ENCODE results near the gene PKIG. TPM values are rescaled to one million over a fixed set of nuclear protein-coding genes. Genes with fewer than 3 reads are reported as not detected.

The PKIG gene
- total RNA-seq, 1 donor from 2014 or later = 40.6 TPM

- no peaks in the 10 kb centered on the region for H3K4me1 ChIP-seq
- TF ChIP-seq CTCF (IDR thresholded peaks at IDR 0.05) (no peak), EZH2phosphoT487 (IDR thresholded peaks at IDR 0.05) (no peak), EZH2 (IDR thresholded peaks at IDR 0.05) (no peak)
Measured at GRCh38 chr20:44624743-44625271, 42.4 kb downstream of the PKIG start.

DNA sequence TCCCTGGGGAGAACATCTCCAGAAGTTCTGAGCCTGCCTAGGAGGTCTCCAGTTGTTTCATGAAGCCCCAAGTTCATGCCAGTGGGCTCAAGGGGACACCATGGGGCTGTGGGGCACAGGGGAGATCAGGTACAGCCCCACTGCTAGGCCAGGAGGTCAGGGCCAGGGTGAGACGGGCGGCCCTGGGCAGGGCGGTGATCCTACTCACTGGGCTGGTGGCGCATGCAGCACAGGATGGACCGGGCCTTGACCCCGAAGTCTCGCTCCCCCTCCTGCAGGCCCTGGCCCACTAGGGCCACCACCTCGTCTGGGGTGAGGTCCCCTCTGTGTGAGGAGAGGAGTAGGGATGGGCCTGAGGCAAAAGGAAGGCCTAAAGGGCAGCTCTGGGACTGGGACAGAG, 43.0 kb downstream of the PKIG start:
- TF ChIP-seq EZH2 (IDR thresholded peaks at IDR 0.05) = no peak
- TF ChIP-seq CTCF (IDR thresholded peaks at IDR 0.05) = no peak
- TF ChIP-seq EZH2phosphoT487 (IDR thresholded peaks at IDR 0.05) = no peak
- Histone ChIP-seq H3K9ac (no peak overlapping the region), H3K9me3 (ENCODE audit: low read depth) (no peaks in the 10 kb centered on the region), H3K79me2 (ENCODE audit: low read depth) (no peaks in the 10 kb centered on the region), H3K4me1 (no peaks in the 10 kb centered on the region), H2AFZ (replicated peaks) (no peak overlapping the region), H3K27me3 (no peaks in the 10 kb centered on the region), H3K36me3 (no peaks in the 10 kb centered on the region), H3K27ac (no peak overlapping the region), H4K20me1 (ENCODE audit: low read depth) (no peaks in the 10 kb centered on the region), H3F3A (ENCODE audit: low read depth) (no peaks in the 10 kb centered on the region), H3K4me3 (no peak overlapping the region), H3K4me2 (no peak overlapping the region)
- Mint-ChIP-seq H3K27ac (no peak overlapping the region), H3K9me3 (no peaks in the 10 kb centered on the region), H3K4me1 (no peaks in the 10 kb centered on the region), H3K27me3 (ENCODE audit: insufficient read depth, low read depth) (peaks cover 8% of the 10 kb centered on the region), H3K36me3 (peaks cover 18% of the 10 kb centered on the region), H3K4me3 (no peak overlapping the region)
- no peak for DNase-seq (ENCODE audit: low spot score)

More at GRCh38 chr20:44624743-44625271, 42.4 kb downstream of the PKIG start:
- peaks cover 23% of the 10 kb centered on the region for H3K36me3 Mint-ChIP-seq
- peaks cover 8% of the 10 kb centered on the region for H3K27me3 Mint-ChIP-seq (ENCODE audit: insufficient read depth, low read depth)
- H3K27ac Mint-ChIP-seq = peak overlapping the region; percentile 25
- Histone ChIP-seq H3K4me3 (no peak overlapping the region), H3K4me2 (no peak overlapping the region), H3K9ac (no peak overlapping the region), H3K27ac (no peak overlapping the region), H3K36me3 (no peaks in the 10 kb centered on the region), H3K9me3 (ENCODE audit: low read depth) (no peaks in the 10 kb centered on the region), H2AFZ (replicated peaks) (no peak overlapping the region), H3F3A (ENCODE audit: low read depth) (no peaks in the 10 kb centered on the region), H4K20me1 (ENCODE audit: low read depth) (no peaks in the 10 kb centered on the region), H3K79me2 (ENCODE audit: low read depth) (no peaks in the 10 kb centered on the region), H3K27me3 (no peaks in the 10 kb centered on the region)
- no peak for DNase-seq (ENCODE audit: low spot score)
- no peaks in the 10 kb centered on the region for H3K9me3 Mint-ChIP-seq
- no peak overlapping the region for H3K4me3 Mint-ChIP-seq
- no peaks in the 10 kb centered on the region for H3K4me1 Mint-ChIP-seq

DNA sequence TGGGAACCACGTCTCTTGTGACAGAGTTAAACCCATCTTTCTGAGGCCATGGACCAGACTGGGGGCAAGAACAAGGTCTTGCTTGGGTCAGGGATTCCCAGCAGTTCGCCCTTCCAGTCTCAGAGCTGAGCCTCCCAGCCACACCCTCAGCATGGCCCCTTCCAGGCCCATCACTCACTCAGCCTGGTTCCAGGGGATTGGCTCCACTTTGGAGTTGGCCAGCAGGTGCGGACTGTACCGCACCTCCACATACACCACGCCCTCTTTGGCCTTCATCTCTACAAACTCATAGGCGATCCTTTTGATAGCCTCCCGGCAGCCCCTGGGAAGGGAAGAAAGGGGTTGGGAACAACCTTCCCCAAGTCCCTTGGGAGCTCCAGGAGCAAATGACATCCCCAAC, 43.9 kb downstream of the PKIG start:
- TF ChIP-seq EZH2 (IDR thresholded peaks at IDR 0.05) = no peak
- no peak for TF ChIP-seq CTCF (IDR thresholded peaks at IDR 0.05)
- TF ChIP-seq EZH2phosphoT487 (IDR thresholded peaks at IDR 0.05) = no peak
- no peaks in the 10 kb centered on the region for H3K27me3 ChIP-seq
- DNase-seq (ENCODE audit: low spot score) = no peak
- H3K4me3 Mint-ChIP-seq = no peak overlapping the region
- H3K27ac ChIP-seq = no peak overlapping the region
- H3K4me1 Mint-ChIP-seq = no peaks in the 10 kb centered on the region
- no peaks in the 10 kb centered on the region for H3K9me3 Mint-ChIP-seq
- H3K27me3 Mint-ChIP-seq (ENCODE audit: insufficient read depth, low read depth) = peaks cover 6% of the 10 kb centered on the region
- H3K4me3 ChIP-seq = no peak overlapping the region
- H3K9me3 ChIP-seq (ENCODE audit: low read depth) = no peaks in the 10 kb centered on the region
- H3K36me3 ChIP-seq = no peaks in the 10 kb centered on the region
- no peak overlapping the region for H3K9ac ChIP-seq
- H3K4me2 ChIP-seq = no peak overlapping the region
- H3K27ac Mint-ChIP-seq = peak overlapping the region; percentile 87
- H3K36me3 Mint-ChIP-seq = peaks cover 16% of the 10 kb centered on the region
- no peaks in the 10 kb centered on the region for H4K20me1 ChIP-seq (ENCODE audit: low read depth)
- no peaks in the 10 kb centered on the region for H3F3A ChIP-seq (ENCODE audit: low read depth)
- H3K79me2 ChIP-seq (ENCODE audit: low read depth) = no peaks in the 10 kb centered on the region
- H3K4me1 ChIP-seq = no peaks in the 10 kb centered on the region
- H2AFZ ChIP-seq (replicated peaks) = no peak overlapping the region
